Lung (tissue), 12 donors: ENCODE results near the gene MEF2C. TPM values are rescaled to one million over a fixed set of nuclear protein-coding genes. Genes with fewer than 3 reads are reported as not detected.

Source experiments
- ATAC-seq: fragments of 200-7000 bp; cut with Tn5 transposase; one replicate; pipeline ENCODE4 v1.9.1; 2020; ENCODE audit warnings: moderate number of reproducible peaks; ENCODE audit not compliant: insufficient read depth, low FRiP score
- DNase-seq, 3 donors: peaks; one replicate each; pipeline ENCODE4 v3.0.0-alpha.2; 2013 to 2017
- H3K27ac ChIP-seq, 2 donors: one replicate each; pipeline ENCODE4 v1.5.1; 2013; ENCODE audit warnings: mild to moderate bottlenecking in 2 of 2, moderate library complexity in 2 of 2, control low read depth in 1 of 2, inconsistent platforms in 1 of 2, low read depth in 1 of 2, low read length in 1 of 2
- H3K27me3 ChIP-seq, 3 donors: one replicate each; pipeline ENCODE4 v1.5.1; 2013; ENCODE audit warnings: low read length in 2 of 3; ENCODE audit not compliant: control insufficient read depth in 3 of 3, insufficient read depth in 3 of 3
- H3K36me3 ChIP-seq, 4 donors: one replicate each; pipeline ENCODE4 v1.5.1; 2013; ENCODE audit warnings: low read length in 4 of 4, mild to moderate bottlenecking in 1 of 4, moderate library complexity in 1 of 4; ENCODE audit not compliant: control insufficient read depth in 4 of 4, insufficient read depth in 4 of 4
- H3K4me1 ChIP-seq, 5 donors: one replicate each; pipeline ENCODE4 v1.5.1; 2013; ENCODE audit warnings: low read length in 5 of 5, mild to moderate bottlenecking in 2 of 5, moderate library complexity in 1 of 5; ENCODE audit not compliant: control insufficient read depth in 5 of 5, insufficient read depth in 5 of 5
- H3K4me3 ChIP-seq: one replicate; pipeline ENCODE4 v1.5.1; 2013; ENCODE audit warnings: mild to moderate bottlenecking, control low read depth, moderate library complexity
- H3K9ac ChIP-seq, 2 donors: one replicate each; pipeline ENCODE4 v1.5.1; 2013; ENCODE audit warnings: low read length in 2 of 2, control low read depth in 1 of 2; ENCODE audit not compliant: insufficient read depth in 1 of 2
- H3K9me3 ChIP-seq, 4 donors: one replicate each; pipeline ENCODE4 v1.5.1; 2013; ENCODE audit warnings: low read length in 3 of 4, mild to moderate bottlenecking in 1 of 4, moderate library complexity in 1 of 4; ENCODE audit not compliant: control insufficient read depth in 4 of 4, insufficient read depth in 3 of 4
- WGBS, 2 donors: extraction: QIAGEN DNeasy Blood & Tissue Kit; methylation state at CpG; one replicate each; pipeline ENCODE4 v1.1.7; 2013; 5-methylcytosine and 5-hydroxymethylcytosine counted together
- polyA plus RNA-seq, 2 donors: library from polyadenylated mRNA; stranded (reverse); fragments of 200-250 nt; gene quantifications; one replicate each; pipeline ENCODE4 v1.2.1, GENCODE V29; 2013
- total RNA-seq, 2 donors: library from RNA; depleted of rRNA in 1 of 2; stranded (reverse); fragments of >200 nt in 1 of 2; gene quantifications; one replicate each; pipeline ENCODE4 v1.2.1, GENCODE V29; 2014 to 2021
- TF ChIP-seq, protein P1 (sequence below): IDR thresholded peaks from 2 replicates; pipeline ENCODE4 v1.5.1; 2012; ENCODE audit warnings: mild to moderate bottlenecking; ENCODE audit errors: control extremely low read depth, extremely low read depth
- donor health status: control.
- donor health status: control.
- donor health status: Bipolar disorder and iron deficiency.
- donor health status: healthy.
- donor health status: DM: yes; HTN: yes; CAD: no.

MEF2C gene
- total and polyA plus RNA-seq, 4 donors, result 9.1 to 138 (median 28.8) TPM

DNA sequence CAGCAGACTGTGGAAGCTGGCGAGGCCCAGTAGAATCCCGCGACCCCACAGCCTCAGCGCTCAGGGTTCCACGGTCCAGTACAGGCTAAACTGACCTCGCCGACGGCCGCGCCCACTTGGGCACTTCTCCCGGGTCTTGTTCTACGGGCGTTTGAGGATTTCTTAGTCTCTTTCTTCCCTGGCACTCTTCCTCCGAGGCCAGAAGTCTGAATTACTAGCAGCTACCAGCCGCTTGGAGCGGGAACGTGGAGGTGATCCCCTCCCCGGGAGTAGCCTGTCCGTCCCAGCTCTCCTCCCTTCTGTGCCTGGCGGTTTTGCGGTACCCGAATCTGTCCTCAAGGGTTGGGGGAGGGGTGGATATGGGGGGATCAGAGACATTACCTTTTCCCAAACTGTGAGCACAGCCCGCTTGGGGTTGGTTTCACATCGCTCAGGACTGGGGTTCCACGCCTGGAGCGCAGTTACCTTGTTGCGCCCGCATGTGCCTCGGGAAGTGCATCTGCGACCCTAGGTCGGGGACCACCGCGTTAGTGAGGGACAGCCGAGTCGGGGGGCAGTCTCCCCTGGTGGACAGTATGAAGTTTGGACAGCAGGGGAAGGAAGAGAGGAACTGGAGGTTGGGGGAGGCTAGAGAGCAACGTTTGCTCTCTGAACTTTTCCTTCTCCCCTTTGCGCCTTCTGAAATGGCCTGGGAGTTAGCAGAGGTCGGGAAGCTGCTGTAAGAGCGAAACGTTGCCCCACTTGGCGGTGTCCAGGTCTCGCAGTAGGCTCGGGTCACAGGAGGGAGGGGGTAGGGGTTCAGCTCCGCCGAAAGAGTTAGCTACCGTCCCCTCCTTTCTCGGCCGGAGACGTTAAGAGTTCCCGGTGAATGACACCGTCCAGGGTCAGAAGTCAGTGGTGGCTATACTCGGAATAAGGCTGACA lies 190.8 kb downstream of the MEF2C start:
- Histone ChIP-seq H3K27ac (no peak overlapping the region), H3K27me3 (peaks cover 3 to 99% (median 99%) of the 10 kb centered on the region in 3 donors), H3K36me3 (no peaks in the 10 kb centered on the region), H3K9ac (no peak overlapping the region), H3K9me3 (peaks cover 0 to 4% (median 0%) of the 10 kb centered on the region in 4 donors), H3K4me3 (no peak overlapping the region), H3K4me1 (peaks cover 0 to 23% (median 0%) of the 10 kb centered on the region in 5 donors)
- DNase-seq (peak in 1 of 3 donors; percentile 37), ATAC-seq (no peak)
- TF ChIP-seq, protein P1, sequence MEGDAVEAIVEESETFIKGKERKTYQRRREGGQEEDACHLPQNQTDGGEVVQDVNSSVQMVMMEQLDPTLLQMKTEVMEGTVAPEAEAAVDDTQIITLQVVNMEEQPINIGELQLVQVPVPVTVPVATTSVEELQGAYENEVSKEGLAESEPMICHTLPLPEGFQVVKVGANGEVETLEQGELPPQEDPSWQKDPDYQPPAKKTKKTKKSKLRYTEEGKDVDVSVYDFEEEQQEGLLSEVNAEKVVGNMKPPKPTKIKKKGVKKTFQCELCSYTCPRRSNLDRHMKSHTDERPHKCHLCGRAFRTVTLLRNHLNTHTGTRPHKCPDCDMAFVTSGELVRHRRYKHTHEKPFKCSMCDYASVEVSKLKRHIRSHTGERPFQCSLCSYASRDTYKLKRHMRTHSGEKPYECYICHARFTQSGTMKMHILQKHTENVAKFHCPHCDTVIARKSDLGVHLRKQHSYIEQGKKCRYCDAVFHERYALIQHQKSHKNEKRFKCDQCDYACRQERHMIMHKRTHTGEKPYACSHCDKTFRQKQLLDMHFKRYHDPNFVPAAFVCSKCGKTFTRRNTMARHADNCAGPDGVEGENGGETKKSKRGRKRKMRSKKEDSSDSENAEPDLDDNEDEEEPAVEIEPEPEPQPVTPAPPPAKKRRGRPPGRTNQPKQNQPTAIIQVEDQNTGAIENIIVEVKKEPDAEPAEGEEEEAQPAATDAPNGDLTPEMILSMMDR, result no peak
- WGBS, 2 donors, result 4 to 6% methylated on average over 52 of the region's 52 CpGs

DNA sequence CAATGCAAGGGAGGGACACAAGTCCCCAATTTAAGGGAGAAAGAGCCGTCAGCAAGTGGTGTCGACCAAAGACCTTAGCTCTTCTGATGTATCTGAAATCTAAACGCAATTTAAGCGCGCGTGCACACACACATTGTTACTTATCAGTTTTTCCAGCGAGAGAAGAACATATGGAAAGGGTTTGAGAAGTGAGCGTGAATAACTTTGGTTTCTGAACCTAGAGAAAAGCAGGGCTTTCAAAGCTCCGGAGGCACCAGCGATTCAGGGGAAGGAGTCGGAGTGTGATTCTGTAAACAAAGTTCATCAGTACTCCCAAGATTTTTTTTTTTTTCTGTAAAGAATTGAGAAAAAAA lies 191.8 kb downstream of the MEF2C start:
- H3K9ac ChIP-seq, result no peak overlapping the region
- whole genome bisulfite sequencing, 2 donors, result 3 to 5% methylated on average over 11 of the region's 11 CpGs
- H3K27me3 ChIP-seq, result peaks cover 3 to 99% (median 99%) of the 10 kb centered on the region in 3 donors
- H3K4me1 ChIP-seq, result peaks cover 0 to 23% (median 0%) of the 10 kb centered on the region in 5 donors
- peaks cover 0 to 4% (median 0%) of the 10 kb centered on the region in 4 donors for H3K9me3 ChIP-seq
- DNase-seq (peak in 1 of 3 donors; percentile 60), ATAC-seq (no peak)
- H3K36me3 ChIP-seq, result no peaks in the 10 kb centered on the region
- TF ChIP-seq, protein P1, result no peak
- no peak overlapping the region for H3K27ac ChIP-seq
- H3K4me3 ChIP-seq, result no peak overlapping the region

DNA sequence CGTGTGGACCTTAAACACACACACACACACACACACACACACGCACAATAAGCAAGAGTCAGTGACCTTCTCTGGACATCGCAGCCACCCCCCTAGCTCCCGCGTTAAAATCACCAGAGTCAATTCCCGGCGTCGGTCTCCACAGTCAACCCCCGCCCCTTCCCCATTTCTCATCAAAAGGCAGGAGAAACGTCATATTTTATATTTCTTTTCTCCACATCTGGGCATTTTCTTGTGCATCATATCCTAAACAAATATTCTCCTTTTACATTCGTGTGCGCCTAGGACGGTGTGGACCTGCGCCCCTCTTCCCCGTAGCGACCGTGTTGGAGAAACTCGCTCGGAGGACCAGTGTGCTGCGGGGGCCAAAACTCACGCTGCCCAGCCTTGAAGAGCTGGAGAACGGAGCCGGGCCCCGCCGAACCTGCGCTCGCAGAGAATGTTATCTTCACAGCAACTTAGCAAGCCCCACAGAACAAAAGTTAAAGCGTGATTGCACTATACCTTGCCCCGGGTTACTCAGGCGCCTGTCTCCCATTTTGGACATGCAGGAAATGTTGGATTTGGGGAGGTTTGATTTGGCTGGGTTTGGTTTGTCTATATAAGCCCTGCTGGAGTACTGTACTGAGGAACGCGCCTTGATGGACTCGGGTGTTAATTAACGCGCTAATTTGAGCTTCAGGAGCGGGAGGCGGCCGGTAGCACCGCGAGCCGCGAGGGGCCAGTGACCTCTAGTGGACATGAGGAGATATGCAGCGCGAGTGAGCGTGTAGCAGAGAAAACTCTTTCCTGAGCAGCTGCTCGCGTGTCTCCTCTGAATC lies 192.4 kb downstream of the MEF2C start:
- TF ChIP-seq, protein P1, result peak; percentile 87
- DNase-seq (peak; percentile 73 to 79 (median 79)), ATAC-seq (peak; percentile 74)
- Histone ChIP-seq H3K27ac (no peak overlapping the region), H3K27me3 (peaks cover 3 to 99% (median 99%) of the 10 kb centered on the region in 3 donors), H3K4me1 (peaks cover 0 to 23% (median 0%) of the 10 kb centered on the region in 5 donors), H3K36me3 (no peaks in the 10 kb centered on the region), H3K9me3 (peaks cover 0 to 4% (median 0%) of the 10 kb centered on the region in 4 donors), H3K9ac (no peak overlapping the region), H3K4me3 (no peak overlapping the region)
- 2 to 5% methylated on average over 47 of the region's 47 CpGs for WGBS, 2 donors
